Embryonic facial prominence (tissue), 1 donor: ENCODE results near the gene CNTNAP3B.
"Not testable (repeated sequence)": the region's sequence is repeated elsewhere in the genome, so short reads cannot be mapped to it uniquely, and the experiment has no call there.

Source experiments
- DNase-seq: peaks from one replicate; pipeline ENCODE4 v3.0.0-alpha.2; 2016; ENCODE audit errors: extremely low spot score

CNTNAP3B gene

DNA sequence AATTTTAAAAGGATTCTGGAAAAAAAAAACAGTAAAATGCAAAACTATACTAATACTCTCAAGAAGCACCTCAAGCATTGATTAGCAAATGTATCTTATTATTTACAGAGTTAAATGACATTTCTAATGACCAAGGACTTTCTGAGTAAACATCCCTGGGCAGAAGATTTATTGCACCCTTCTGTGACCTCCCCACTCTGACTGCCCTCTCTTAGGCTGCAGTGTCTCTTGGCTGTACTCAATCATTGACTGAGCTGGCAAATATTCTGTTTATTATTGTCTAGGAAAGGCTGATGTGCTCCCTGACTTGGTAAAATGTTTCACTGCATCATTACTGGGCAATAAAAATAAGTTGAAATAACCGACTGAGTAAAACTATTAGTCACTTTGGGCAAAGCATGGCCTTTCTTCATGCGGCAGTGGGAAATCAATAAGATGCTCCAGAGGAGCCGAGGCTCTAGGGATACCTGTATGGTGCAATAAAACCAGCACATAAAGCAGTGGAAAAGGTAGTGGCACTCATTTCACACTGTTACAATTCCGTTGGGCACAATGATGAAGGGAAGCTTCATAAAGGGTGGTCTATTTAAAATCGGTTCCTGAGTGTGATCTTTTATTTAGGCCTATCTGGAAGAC, 151.1 kb downstream of the CNTNAP3B start:
- DNase-seq: not testable (repeated sequence)

DNA sequence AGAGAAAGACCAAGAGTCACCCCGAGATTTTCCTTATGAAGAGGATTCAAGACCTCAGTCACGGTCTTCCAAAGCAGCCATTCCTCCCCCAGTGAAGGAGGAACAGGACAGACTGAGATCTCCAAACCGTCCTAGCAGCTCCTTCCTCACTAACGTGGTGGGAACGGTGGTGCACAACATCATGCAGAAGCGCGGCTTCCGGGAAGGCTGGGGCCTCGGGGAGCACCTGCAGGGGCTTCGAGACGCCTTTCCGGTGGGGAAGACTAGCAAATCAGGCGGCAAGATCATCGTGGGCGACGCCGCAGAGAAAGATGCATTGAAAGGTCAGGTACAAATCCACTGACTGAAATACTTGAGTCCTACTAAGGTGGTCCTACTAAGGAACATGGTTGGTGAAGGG, 154.3 kb downstream of the CNTNAP3B start:
- DNase-seq: not testable (repeated sequence)

DNA sequence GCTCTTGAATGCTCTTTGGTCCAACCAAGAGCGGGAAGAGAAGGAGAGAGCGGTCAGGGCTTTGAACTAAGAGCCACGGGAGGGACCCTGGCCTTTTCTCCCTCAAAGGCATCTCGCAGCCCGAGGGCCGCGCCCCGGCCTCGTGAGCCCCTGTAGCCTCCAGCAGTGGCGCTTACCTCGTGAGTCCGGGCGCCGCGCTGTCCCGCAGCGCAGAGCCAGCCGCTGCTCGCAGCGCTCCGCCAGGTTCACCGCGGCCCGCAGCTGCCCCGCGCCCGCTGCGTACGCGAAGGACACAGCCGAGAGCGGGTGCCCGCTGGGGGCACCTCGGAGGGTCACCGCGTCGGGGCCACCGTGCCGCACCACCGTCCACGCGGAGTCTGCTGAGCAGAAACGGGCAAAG, 176.2 kb downstream of the CNTNAP3B start:
- DNase-seq: not testable (repeated sequence)

DNA sequence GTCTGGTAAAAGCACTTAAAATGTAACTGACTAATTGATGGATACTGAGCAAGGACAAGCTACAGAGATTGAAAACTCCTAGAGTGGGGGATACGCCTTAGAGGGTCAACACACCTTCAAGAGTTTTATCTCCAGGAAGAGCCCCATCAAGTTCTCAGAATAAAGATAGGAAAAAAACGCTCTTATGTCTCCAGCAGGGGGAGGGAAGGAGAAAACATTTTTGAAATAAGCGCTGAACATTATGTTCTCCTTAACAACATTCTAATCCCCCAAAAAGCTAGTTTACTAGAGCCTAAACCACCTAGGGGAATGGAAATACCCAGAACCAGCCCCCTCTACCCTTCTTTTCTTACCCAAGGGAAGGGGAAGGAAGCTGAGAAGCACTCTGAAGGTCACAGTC, 187.5 kb downstream of the CNTNAP3B start:
- not testable (repeated sequence) for DNase-seq

DNA sequence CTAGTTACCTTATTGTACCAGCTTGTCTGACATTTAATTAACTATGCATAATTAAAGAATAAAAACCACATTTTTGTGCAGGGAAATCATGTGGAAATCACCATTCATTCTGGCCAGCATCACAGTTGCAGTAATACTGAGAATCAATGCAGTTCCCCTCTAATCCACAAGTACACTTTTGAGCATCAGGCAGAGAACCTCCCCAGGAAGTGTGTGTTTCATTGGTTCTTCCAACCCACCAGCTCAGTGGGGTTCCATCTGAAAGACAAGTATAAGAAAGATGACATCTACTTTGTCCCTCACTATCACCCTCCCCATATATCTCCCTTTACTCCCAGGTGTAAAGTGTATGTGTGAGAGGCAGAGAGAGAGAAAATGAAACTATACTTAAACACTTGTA, 191.1 kb downstream of the CNTNAP3B start:
- DNase-seq: not testable (repeated sequence)

DNA sequence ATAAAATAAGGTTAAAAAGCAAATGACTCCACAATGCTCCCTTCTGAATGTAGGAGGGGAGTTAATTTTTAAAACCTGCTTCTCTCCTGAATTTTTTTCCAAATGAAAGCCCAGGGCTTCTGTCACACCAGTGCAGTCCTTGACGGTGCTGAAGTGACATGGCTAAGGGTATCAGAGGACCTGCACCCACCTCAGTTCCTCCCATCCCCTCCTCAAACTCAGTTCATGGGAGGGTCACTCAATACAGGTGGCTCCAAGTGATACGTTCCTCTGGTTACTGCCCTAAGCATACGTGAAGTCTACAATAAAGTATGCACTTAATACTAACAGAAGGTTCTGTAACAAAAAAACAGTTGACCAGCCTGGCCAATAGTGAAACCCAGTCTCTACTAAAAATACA, 193.5 kb downstream of the CNTNAP3B start:
- DNase-seq: not testable (repeated sequence)

DNA sequence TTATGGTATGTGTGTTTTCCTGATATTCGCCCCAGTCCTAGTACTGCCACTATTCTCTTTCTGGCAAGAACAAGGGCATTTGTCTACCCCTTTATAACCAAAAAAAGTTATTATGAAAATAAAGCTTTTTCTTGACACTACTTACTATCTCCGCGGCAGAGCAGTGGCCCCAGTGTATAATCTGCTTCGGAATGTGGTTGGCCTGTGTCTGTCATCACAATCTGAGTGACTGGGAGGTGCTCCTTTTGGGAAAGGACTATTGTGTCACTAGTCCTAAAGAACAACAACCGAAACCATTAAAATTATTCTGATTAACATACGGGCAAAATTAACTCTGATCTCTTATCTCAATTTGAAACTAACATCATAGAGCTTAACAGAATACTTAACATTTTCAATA, 200.1 kb downstream of the CNTNAP3B start:
- DNase-seq: not testable (repeated sequence)

DNA sequence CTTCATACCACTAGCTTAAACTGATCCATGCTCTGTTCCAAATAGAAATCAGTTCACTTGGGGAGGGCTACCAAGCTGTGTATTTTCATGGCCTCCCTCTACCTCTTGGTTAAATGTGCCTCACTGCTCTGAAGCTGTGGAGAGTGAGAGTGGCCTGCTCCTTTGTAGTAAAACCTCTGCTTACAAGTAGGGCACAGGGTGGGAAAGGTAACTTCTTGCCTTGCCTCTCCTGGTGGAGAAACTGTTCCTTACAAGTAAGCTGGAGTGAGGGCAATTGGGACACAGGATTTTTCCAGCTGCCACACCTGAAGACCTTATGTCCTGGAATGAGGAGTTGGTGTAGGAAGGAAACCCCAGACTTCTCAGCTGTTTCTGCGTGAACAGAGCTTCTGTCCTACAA, 211.9 kb downstream of the CNTNAP3B start:
- DNase-seq: not testable (repeated sequence)

DNA sequence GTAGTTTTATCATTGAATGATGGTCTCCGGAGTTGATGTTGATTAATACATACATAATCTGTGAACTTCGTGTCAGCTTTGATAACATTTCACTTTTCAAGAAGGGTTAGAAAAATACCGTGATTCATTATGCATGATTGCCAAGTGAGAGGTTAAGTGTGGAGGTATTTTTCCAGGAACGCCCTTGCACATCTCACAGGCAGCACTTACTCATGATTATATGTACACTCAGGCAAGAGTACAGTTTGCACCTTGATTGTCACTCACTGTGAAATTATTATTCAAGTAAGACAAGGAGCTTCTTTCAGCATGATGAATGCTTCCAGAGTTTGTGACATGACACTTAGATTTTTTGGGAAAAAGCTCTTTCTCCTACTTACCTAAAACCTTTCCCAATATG, 223.7 kb downstream of the CNTNAP3B start:
- DNase-seq: not testable (repeated sequence)

DNA sequence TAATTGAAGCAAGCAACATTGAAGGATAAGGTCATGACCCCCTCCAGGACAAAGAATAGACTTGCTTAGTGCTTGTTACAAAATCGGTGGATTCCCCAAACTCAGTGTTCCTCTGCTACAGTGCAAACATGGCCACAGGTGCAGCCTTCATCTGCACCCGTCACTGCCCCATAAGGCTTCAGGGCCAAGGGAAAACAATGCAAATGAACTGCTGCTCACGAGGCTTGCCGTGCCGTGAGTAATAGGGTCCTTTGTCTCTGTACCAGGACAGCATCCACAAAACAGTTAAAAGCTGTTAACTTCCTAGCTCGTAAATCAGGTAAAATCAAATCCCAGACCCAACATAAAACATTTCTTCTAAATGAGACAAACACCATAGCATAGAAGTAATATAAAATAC, 226.5 kb downstream of the CNTNAP3B start:
- DNase-seq: not testable (repeated sequence)

DNA sequence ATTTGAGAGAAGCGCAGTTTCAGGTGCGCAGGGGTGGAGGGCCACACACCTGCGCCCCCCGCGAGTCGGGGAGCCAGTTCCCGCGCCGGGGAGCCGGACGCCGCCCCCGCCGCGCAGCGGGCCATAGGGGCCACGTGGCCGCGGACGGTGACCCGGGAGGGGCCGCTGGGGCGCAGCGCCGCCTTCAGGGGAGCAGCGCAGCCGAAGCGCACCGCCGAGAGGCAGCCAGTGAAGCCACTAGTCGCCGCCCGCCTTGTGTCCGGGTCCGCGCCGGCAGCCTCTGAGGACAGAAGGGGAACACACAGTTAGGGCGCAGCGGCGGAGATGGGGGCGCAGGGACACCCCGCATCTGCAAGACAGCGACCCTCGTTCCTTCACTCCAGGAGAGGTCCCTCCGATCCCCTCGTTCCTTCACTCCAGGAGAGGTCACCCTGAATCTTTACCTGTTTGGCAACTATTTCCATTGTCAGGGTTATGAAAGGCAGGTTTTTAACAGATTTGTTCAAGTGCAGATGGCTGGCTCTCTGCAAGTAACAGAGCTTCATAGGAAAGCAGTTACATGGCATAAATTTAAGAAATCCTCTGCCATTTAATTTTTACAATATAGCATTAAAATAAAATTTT, 230.4 kb downstream of the CNTNAP3B start:
- DNase-seq: not testable (repeated sequence)

DNA sequence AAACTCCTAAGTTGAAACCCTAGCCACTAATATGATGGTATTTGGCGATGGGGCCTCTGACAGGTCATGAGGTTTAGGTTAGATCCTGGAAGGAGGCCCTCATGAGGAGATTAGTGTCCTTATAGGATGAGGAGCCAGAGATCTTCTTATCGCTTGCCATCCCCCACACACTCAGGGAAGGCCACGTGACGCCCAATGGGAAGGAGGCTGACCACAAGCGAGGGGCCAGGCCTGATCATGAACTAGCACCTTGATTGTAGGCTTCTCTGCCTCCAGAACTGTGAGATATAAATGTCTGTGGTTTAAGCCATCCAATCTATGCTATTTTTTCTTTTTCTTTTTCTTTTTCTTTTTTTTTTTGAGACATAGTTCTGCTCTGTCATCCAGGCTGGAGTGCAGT, 254.7 kb downstream of the CNTNAP3B start:
- DNase-seq: not testable (repeated sequence)

DNA sequence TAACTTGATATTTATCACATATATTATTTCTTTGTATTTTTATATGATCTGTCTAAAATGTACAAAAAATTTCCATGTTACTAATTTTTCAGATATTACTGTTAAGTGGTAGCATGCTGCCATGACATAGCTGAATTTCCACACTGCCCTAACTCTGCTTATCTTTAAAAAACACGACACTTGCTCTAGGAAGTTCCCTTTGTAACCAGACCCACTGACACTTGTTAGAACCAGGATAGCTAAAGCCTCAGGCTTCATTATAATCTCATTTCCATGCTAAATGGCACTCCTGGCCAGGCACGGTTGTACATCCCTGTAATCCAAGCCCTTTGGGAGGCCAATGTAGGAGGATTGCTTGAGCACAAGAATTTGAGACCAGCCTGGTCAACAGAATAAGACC, 273.8 kb downstream of the CNTNAP3B start:
- DNase-seq: not testable (repeated sequence)

DNA sequence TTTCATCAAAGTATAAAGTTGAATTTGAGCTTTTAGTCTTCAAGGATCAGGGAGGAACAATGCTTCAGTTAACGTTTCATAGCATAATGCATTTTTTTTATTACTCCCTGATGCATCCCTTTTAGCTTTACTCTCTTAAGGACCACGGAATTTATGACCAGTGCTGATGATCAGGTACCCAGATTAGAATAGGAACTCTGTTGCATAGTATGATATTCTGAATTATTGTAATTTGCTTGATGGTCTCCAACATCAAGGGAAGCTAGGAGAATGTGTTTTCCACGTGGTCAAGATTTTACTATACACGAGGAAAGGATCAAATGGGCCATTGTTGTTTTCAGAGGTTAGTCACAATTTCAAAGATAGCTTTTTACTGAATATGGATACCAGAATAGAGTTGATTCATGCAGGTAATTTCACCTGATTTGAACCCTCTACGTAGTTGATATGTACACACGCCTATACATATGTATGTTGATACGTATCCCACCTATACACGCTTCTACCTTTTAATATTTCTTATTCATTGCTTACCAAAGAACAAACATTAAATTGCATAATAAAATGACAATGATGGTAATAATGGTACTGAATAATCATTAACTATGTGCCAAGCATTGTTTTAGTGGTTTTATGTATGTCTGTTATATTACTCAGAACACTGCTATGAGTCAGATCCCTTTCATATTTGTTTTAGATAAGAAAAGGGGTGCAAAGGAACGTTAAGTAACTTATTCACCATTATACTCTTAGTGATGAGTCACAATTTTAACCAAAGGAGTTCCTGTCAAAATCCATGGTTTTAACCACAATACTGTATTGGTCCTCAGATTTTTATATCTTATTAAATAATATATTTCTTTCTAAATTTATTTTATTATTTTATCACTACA, 277.1 kb downstream of the CNTNAP3B start:
- not testable (repeated sequence) for DNase-seq

DNA sequence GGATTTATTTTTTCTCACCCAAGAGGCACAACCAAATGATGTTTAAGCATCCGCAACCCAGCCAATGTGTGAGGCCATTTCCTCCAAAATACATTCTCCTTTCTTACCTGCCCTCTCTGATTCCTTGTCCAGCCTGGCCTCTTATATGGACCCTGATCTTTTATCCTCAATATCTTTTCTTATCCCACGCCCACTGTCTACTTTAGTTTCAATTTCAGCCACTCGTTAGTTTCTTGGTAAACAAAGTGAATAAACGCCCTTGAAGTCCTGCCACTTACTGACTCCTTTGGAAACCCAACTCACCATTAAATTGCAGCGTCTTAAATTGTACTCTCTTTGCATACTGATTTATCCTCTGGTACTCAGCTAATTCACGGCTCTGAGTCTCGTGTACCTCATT, 281.4 kb downstream of the CNTNAP3B start:
- not testable (repeated sequence) for DNase-seq
